Islet precursor cell (in vitro differentiated cells): ENCODE results near the gene WWOX.

Source experiments
- DNase-seq: peaks from one replicate; pipeline ENCODE4 v3.0.0-alpha.2; 2018

WWOX gene

GRCh38 chr16:78099271-78100111, at the start of gene WWOX:
WWOX (plus strand) TSS chr16:78099654.
- peak; percentile 99 for DNase-seq

GRCh38 chr16:78050734-78051400, 48.6 kb upstream of the WWOX start:
- no peak for DNase-seq

- DNase-seq, result peak; percentile 13
Measured at GRCh38 chr16:78057803-78058564, 41.5 kb upstream of the WWOX start.

GRCh38 chr16:78059806-78060205, 39.6 kb upstream of the WWOX start:
- peak; percentile 49 for DNase-seq

- DNase-seq, result no peak
Measured at GRCh38 chr16:78060295-78060694, 39.2 kb upstream of the WWOX start.

GRCh38 chr16:78060809-78061208, 38.6 kb upstream of the WWOX start:
- DNase-seq, result no peak

GRCh38 chr16:78065319-78065718, 34.1 kb upstream of the WWOX start:
- DNase-seq, result peak; percentile 18

- DNase-seq, result no peak
Measured at GRCh38 chr16:78069913-78070312, 29.5 kb upstream of the WWOX start.

GRCh38 chr16:78072275-78072674, 27.2 kb upstream of the WWOX start:
- DNase-seq, result no peak

GRCh38 chr16:78075800-78076199, 23.7 kb upstream of the WWOX start:
- no peak for DNase-seq

- DNase-seq, result no peak
Measured at GRCh38 chr16:78081341-78081740, 18.1 kb upstream of the WWOX start.

GRCh38 chr16:78091419-78091818, 8.0 kb upstream of the WWOX start:
- no peak for DNase-seq

- DNase-seq, result no peak
Measured at GRCh38 chr16:78092758-78093157, 6.7 kb upstream of the WWOX start.

GRCh38 chr16:78094166-78094565, 5.3 kb upstream of the WWOX start:
- DNase-seq, result no peak

GRCh38 chr16:78094998-78095397, 4.5 kb upstream of the WWOX start:
- DNase-seq, result no peak

GRCh38 chr16:78096386-78096785, 3.1 kb upstream of the WWOX start:
- DNase-seq, result no peak

- no peak for DNase-seq
Measured at GRCh38 chr16:78097548-78097947, 1.9 kb upstream of the WWOX start.

GRCh38 chr16:78098087-78098486, 1.4 kb upstream of the WWOX start:
- no peak for DNase-seq

- DNase-seq, result no peak
Measured at GRCh38 chr16:78098595-78099270, 721 bp upstream of the WWOX start.

- DNase-seq, result no peak
Measured at GRCh38 chr16:78100112-78100467, 636 bp downstream of the WWOX start.

- DNase-seq, result no peak
Measured at GRCh38 chr16:78102122-78102660, 2.7 kb downstream of the WWOX start.

GRCh38 chr16:78102865-78103264, 3.4 kb downstream of the WWOX start:
- DNase-seq, result no peak

GRCh38 chr16:78105517-78105916, 6.1 kb downstream of the WWOX start:
- no peak for DNase-seq
